ENCODE measurements around the gene CAMTA1.

- TF ChIP-seq, protein P1, sequence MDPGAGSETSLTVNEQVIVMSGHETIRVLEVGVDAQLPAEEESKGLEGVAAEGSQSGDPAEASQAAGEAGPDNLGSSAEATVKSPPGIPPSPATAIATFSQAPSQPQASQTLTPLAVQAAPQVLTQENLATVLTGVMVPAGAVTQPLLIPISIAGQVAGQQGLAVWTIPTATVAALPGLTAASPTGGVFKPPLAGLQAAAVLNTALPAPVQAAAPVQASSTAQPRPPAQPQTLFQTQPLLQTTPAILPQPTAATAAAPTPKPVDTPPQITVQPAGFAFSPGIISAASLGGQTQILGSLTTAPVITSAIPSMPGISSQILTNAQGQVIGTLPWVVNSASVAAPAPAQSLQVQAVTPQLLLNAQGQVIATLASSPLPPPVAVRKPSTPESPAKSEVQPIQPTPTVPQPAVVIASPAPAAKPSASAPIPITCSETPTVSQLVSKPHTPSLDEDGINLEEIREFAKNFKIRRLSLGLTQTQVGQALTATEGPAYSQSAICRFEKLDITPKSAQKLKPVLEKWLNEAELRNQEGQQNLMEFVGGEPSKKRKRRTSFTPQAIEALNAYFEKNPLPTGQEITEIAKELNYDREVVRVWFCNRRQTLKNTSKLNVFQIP (CRISPR knock-in tag; IDR thresholded peaks at IDR 0.05; ENCODE audit: borderline replicate concordance, low read depth): no peak
- TF ChIP-seq SNAI2 (CRISPR knock-in tag; IDR thresholded peaks at IDR 0.05): no peak
- TF ChIP-seq ARNTL (CRISPR knock-in tag; IDR thresholded peaks at IDR 0.05; ENCODE audit: borderline replicate concordance, low read depth): no peak
- no peak for TF ChIP-seq OSR1 (CRISPR knock-in tag; IDR thresholded peaks at IDR 0.05)
- TF ChIP-seq ZNF8 (CRISPR knock-in tag; IDR thresholded peaks at IDR 0.05): no peak
- no peak for TF ChIP-seq PATZ1 (CRISPR knock-in tag; IDR thresholded peaks at IDR 0.05; ENCODE audit: borderline replicate concordance)
- no peak for TF ChIP-seq ZFP3 (CRISPR knock-in tag; IDR thresholded peaks at IDR 0.05)
These were observed 265.8 kb downstream of the CAMTA1 start for GRCh38 chr1:7050751-7051665.
